ENCODE data around the gene DHRSX. TPM values are rescaled to one million over a fixed set of nuclear protein-coding genes. Genes with fewer than 3 reads are reported as not detected.
"Not testable (repeated sequence)": the region's sequence is repeated elsewhere in the genome, so short reads cannot be mapped to it uniquely, and the experiment has no call there.

Gene DHRSX
- total RNA-seq, 2 donors from 2014 or later = 24.2 to 37.1 TPM

DNA sequence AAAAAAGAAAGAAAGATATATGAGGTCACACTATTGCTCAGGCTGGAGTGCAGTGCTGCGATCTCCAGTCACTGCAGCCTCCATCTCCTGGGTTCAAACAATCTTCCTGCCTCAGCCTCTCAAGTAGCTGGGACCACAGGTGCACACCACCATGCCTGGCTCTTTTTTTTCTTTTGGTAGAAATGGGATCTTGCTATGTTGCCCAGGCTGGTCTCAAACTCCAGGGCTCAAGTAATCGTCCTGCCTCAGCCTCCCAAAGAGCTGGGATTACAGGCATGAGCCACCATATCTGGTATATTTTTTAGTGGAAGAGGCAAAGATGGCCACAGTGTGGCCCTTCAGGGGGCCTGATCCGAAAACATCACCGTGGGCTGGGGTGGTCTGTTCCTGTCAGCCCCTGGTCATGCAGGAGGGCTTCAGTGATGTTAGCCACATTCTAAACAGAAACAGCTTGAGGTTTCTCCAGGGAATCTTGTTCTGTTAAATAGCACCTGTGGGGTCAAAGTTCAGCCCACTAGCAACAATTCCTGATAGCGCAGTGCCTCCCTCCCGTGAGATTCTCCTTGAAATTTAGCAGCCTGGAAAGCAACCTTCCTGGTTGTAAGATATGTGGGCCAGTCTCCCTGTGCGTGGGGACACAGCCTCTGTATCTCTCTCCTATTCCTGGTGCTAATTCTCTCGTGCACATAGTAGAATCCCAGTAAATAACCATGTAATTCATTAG is 7.3 kb upstream of the DHRSX start:
- intact Hi-C loops (cut with DNase I) = no loop called here
- no peak overlapping the region for H3K27ac ChIP-seq
- WGBS = 82% methylated on average over 8 of the region's 8 CpGs
- no peak overlapping the region for H3K4me3 ChIP-seq
- DNase-seq (ENCODE audit: low spot score) = no peak
- H3K4me1 ChIP-seq (replicated peaks) = no peaks in the 10 kb centered on the region
- H3K36me3 ChIP-seq = no peaks in the 10 kb centered on the region
- no peaks in the 10 kb centered on the region for H3K9me3 ChIP-seq
- no peak for TF ChIP-seq POLR2A (IDR thresholded peaks at IDR 0.05)
- no peaks in the 10 kb centered on the region for H3K27me3 ChIP-seq (replicated peaks; ENCODE audit: insufficient read depth)

DNA sequence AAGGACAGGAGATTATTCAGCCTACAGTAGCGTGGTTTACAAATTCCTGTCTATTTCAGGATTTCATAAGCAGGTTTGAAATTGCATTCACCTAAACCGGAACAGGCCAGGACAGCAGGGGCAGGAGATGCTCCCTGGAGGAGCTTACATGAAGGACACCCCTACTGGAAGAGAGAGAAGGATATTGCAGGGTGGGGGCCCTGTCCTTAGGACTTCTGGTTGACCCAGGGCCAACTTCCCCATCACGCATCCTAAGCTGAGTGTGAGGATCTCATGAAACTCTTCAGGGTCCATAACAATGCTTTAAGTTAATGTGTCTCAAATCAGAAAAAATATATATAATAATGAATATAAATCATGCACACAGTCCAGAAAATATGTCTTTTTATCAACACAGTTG is 6.4 kb upstream of the DHRSX start:
- H3K4me3 ChIP-seq = no peak overlapping the region
- DNase-seq (ENCODE audit: low spot score) = no peak
- no peaks in the 10 kb centered on the region for H3K36me3 ChIP-seq
- intact Hi-C loops (cut with DNase I) = no loop called here
- no peak for TF ChIP-seq POLR2AphosphoS5 (IDR thresholded peaks at IDR 0.05)
- no peak for TF ChIP-seq POLR2A (IDR thresholded peaks at IDR 0.05)
- TF ChIP-seq, protein P1, sequence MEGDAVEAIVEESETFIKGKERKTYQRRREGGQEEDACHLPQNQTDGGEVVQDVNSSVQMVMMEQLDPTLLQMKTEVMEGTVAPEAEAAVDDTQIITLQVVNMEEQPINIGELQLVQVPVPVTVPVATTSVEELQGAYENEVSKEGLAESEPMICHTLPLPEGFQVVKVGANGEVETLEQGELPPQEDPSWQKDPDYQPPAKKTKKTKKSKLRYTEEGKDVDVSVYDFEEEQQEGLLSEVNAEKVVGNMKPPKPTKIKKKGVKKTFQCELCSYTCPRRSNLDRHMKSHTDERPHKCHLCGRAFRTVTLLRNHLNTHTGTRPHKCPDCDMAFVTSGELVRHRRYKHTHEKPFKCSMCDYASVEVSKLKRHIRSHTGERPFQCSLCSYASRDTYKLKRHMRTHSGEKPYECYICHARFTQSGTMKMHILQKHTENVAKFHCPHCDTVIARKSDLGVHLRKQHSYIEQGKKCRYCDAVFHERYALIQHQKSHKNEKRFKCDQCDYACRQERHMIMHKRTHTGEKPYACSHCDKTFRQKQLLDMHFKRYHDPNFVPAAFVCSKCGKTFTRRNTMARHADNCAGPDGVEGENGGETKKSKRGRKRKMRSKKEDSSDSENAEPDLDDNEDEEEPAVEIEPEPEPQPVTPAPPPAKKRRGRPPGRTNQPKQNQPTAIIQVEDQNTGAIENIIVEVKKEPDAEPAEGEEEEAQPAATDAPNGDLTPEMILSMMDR (IDR thresholded peaks at IDR 0.05) = no peak
- H3K27ac ChIP-seq = no peak overlapping the region
- 89% methylated on average over 3 of the region's 3 CpGs for WGBS
- no peaks in the 10 kb centered on the region for H3K27me3 ChIP-seq (replicated peaks; ENCODE audit: insufficient read depth)
- no peaks in the 10 kb centered on the region for H3K9me3 ChIP-seq
- H3K4me1 ChIP-seq (replicated peaks) = no peaks in the 10 kb centered on the region

DNA sequence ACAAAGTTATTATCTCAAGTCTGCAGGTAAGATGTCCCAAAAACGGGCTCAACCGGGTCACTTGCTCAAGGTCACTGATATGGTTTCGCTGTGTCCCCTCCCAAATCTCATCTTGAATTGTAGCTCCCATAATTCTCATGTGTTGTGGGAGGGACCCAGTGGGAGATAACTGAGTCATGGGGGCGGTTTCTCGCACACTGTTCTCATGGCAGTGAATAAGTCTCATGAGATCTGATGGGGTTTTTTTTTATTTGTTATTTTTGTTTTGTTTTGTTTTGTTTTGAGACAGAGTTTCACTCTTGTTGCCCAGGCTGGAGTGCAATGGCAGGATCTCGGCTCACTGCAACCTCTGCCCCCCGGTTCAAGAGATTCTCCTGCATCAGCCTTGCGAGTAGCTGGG is 4.6 kb upstream of the DHRSX start:
- H3K36me3 ChIP-seq; H3K27ac ChIP-seq; H3K4me3 ChIP-seq; H3K9me3 ChIP-seq; H3K27me3 ChIP-seq (replicated peaks; ENCODE audit: insufficient read depth); H3K4me1 ChIP-seq (replicated peaks); DNase-seq (ENCODE audit: low spot score); intact Hi-C loops (cut with DNase I): not testable (repeated sequence)
- 93% methylated on average over 8 of the region's 8 CpGs for WGBS

DNA sequence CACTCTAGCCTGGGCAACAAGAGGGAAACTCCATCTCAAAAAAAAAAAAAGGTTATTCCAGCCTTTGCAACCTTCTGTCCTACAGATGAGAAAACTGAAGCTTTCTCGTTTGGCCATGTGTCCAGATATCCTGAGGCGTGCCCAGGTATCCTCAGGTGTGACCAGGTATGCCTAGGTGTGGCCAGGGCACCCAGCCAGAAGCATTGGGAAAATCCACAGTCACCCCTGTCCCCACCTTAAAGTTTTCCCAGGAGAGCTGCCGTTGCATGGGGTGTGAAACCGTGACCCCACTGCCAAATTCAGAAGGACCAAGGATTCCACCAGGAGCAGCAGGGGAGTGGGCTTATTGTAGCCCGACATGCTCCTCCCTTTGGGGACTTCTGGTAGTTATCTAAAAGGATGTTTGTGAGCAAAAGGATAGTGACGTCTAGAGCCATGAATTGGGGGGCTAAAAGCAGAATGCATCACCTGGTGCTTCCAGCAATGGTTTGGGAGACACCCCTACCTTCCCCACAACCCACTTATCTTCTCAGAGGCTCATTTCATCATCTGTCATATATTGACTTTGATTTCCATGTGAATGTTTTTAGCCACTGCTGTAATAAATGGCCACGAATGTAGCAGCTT is 4.0 kb upstream of the DHRSX start:
- TF ChIP-seq POLR2AphosphoS5 (IDR thresholded peaks at IDR 0.05) (no peak), POLR2A (IDR thresholded peaks at IDR 0.05) (no peak)
- TF ChIP-seq, protein P1 (IDR thresholded peaks at IDR 0.05) = no peak
- H3K9me3 ChIP-seq = no peaks in the 10 kb centered on the region
- no peak for DNase-seq (ENCODE audit: low spot score)
- H3K4me3 ChIP-seq = no peak overlapping the region
- no peaks in the 10 kb centered on the region for H3K36me3 ChIP-seq
- no peaks in the 10 kb centered on the region for H3K4me1 ChIP-seq (replicated peaks)
- no peaks in the 10 kb centered on the region for H3K27me3 ChIP-seq (replicated peaks; ENCODE audit: insufficient read depth)
- no peak overlapping the region for H3K27ac ChIP-seq
- WGBS = 86% methylated on average over 7 of the region's 7 CpGs
- intact Hi-C loops (cut with DNase I) = no loop called here

DNA sequence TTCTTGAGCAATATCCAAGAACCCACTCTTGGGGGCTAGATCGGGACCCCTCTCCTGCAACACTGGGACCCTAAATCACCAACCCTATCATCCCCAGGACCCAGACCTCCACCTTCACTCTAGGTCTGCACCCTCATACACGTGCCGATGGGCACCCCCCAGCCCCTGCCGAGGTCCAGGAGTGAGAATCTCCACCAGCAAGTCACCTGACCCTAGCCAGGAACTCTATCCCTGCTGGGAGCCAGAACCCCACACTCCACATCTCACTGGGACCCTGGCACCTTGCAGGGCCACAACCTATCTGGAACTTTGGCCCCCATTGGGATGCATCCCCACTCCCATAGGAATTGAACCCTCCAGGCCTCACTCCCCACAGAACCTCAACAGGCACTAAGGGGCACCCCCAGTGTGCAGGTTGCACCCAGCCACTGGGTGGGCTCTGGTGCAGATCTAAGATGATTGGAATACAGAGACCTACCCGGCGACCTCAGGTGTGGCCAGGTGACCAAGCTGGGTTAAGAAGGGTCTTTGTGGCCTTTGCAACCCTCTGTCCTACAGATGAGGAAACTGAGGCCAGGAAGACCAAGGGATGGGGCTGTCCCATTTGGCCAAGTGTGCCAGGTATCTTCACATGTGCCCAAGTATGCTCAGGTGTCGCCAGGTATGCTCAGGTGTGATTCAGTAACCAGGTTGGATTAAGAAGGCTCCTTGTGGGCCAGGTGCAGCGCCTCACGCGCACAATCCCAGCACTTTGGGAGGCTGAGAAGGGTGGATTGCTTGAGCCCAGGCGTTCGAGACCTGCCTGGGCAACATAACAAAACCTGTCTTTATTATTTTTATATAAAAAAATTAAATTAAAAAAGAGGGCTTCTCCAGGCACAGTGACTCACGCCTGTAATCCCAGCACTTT is 3.1 kb upstream of the DHRSX start:
- TF ChIP-seq POLR2A (IDR thresholded peaks at IDR 0.05) (no peak), POLR2AphosphoS5 (IDR thresholded peaks at IDR 0.05) (no peak)
- TF ChIP-seq, protein P1 (IDR thresholded peaks at IDR 0.05) = no peak
- WGBS = 93% methylated on average over 13 of the region's 13 CpGs
- no peaks in the 10 kb centered on the region for H3K4me1 ChIP-seq (replicated peaks)
- no peaks in the 10 kb centered on the region for H3K27me3 ChIP-seq (replicated peaks; ENCODE audit: insufficient read depth)
- no peaks in the 10 kb centered on the region for H3K36me3 ChIP-seq
- H3K9me3 ChIP-seq = no peaks in the 10 kb centered on the region
- no peak for DNase-seq (ENCODE audit: low spot score)
- H3K27ac ChIP-seq = no peak overlapping the region
- intact Hi-C loops (cut with DNase I) = no loop called here
- no peak overlapping the region for H3K4me3 ChIP-seq

Data from prostate gland (tissue), 2 donors.